ENCODE measurements around the gene ARNT2.
"Not testable (repeated sequence)": the region's sequence is repeated elsewhere in the genome, so short reads cannot be mapped to it uniquely, and the experiment has no call there.

The ARNT2 gene

GRCh38 chr15:80492409-80492808 is 88.2 kb downstream of the ARNT2 start:
- no peak for DNase-seq (ENCODE audit: low read depth)

GRCh38 chr15:80492874-80493273 is 88.7 kb downstream of the ARNT2 start:
- DNase-seq (ENCODE audit: low read depth), result no peak

- DNase-seq (ENCODE audit: low read depth), result no peak
Observed at GRCh38 chr15:80494351-80494751, 90.2 kb downstream of the ARNT2 start.

- DNase-seq (ENCODE audit: low read depth), result no peak
Observed at GRCh38 chr15:80494756-80495155, 90.6 kb downstream of the ARNT2 start.

GRCh38 chr15:80495401-80495942 is 91.3 kb downstream of the ARNT2 start:
- no peak for DNase-seq (ENCODE audit: low read depth)

GRCh38 chr15:80496096-80496495 is 91.9 kb downstream of the ARNT2 start:
- DNase-seq (ENCODE audit: low read depth), result no peak

GRCh38 chr15:80497221-80497620 is 93.0 kb downstream of the ARNT2 start:
- DNase-seq (ENCODE audit: low read depth), result no peak

GRCh38 chr15:80498652-80499051 is 94.5 kb downstream of the ARNT2 start:
- no peak for DNase-seq (ENCODE audit: low read depth)

GRCh38 chr15:80500021-80500420 is 95.8 kb downstream of the ARNT2 start:
- no peak for DNase-seq (ENCODE audit: low read depth)

GRCh38 chr15:80501476-80501875 is 97.3 kb downstream of the ARNT2 start:
- DNase-seq (ENCODE audit: low read depth), result no peak

- DNase-seq (ENCODE audit: low read depth), result no peak
Observed at GRCh38 chr15:80502782-80503181, 98.6 kb downstream of the ARNT2 start.

GRCh38 chr15:80503319-80503952 is 99.3 kb downstream of the ARNT2 start:
- no peak for DNase-seq (ENCODE audit: low read depth)

- DNase-seq (ENCODE audit: low read depth), result no peak
Observed at GRCh38 chr15:80504931-80505330, 100.7 kb downstream of the ARNT2 start.

- DNase-seq (ENCODE audit: low read depth), result no peak
Observed at GRCh38 chr15:80506286-80506893, 102.2 kb downstream of the ARNT2 start.

- no peak for DNase-seq (ENCODE audit: low read depth)
Observed at GRCh38 chr15:80507131-80507530, 102.9 kb downstream of the ARNT2 start.

- DNase-seq (ENCODE audit: low read depth), result no peak
Observed at GRCh38 chr15:80507638-80508316, 103.6 kb downstream of the ARNT2 start.

GRCh38 chr15:80508783-80509182 is 104.6 kb downstream of the ARNT2 start:
- no peak for DNase-seq (ENCODE audit: low read depth)

- DNase-seq (ENCODE audit: low read depth), result no peak
Observed at GRCh38 chr15:80509800-80510199, 105.6 kb downstream of the ARNT2 start.

- DNase-seq (ENCODE audit: low read depth), result not testable (repeated sequence)
Observed at GRCh38 chr15:80510985-80511384, 106.8 kb downstream of the ARNT2 start.

GRCh38 chr15:80512726-80513660 is 108.8 kb downstream of the ARNT2 start:
- DNase-seq (ENCODE audit: low read depth), result no peak

- no peak for DNase-seq (ENCODE audit: low read depth)
Observed at GRCh38 chr15:80514071-80514780, 110.0 kb downstream of the ARNT2 start.
